ENCODE measurements around the gene KBTBD4.

KBTBD4 gene

GRCh38 chr11:47592251-47592650, 13.5 kb upstream of the KBTBD4 start:
- Histone ChIP-seq H3K4me3 (ENCODE audit: insufficient read depth, low read depth, low read length, poor library complexity, severe bottlenecking) (no peak overlapping the region), H3K9me3 (ENCODE audit: control insufficient read depth, low read length) (no peaks in the 10 kb centered on the region), H3K27me3 (replicated peaks; ENCODE audit: control insufficient read depth, insufficient read depth, low read length, poor library complexity, severe bottlenecking) (peaks cover 14% of the 10 kb centered on the region), H3K4me1 (ENCODE audit: control insufficient read depth, insufficient read depth, low read length, poor library complexity, severe bottlenecking) (no peaks in the 10 kb centered on the region), H3K36me3 (ENCODE audit: control insufficient read depth, insufficient read depth, low read length) (no peaks in the 10 kb centered on the region), H3K27ac (ENCODE audit: insufficient read depth, low read length, poor library complexity, severe bottlenecking) (no peak overlapping the region)
- no peak for DNase-seq

DNA sequence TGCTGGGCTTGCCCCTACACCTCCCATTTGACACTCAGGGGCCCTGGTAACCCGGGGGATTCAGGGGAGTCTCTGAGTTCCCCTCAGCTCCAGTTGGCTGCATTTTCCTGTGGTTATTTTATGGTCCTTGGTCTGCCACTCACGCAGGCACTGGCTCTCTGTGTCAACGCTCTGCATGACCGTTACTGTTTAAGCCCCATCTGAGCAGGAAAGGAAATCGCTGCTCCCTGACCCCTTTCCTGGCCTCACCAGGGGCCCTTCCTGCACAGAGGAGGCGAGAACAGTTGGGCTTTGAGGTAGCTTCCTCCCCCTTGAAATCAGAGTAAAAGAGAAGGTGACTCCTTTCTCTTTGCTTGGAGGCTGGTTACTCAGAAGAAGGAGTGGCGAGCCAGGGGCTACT, 13.0 kb upstream of the KBTBD4 start:
- Histone ChIP-seq H3K36me3 (ENCODE audit: control insufficient read depth, insufficient read depth, low read length) (no peaks in the 10 kb centered on the region), H3K9me3 (ENCODE audit: control insufficient read depth, low read length) (no peaks in the 10 kb centered on the region), H3K27me3 (replicated peaks; ENCODE audit: control insufficient read depth, insufficient read depth, low read length, poor library complexity, severe bottlenecking) (peaks cover 14% of the 10 kb centered on the region), H3K4me1 (ENCODE audit: control insufficient read depth, insufficient read depth, low read length, poor library complexity, severe bottlenecking) (no peaks in the 10 kb centered on the region), H3K27ac (ENCODE audit: insufficient read depth, low read length, poor library complexity, severe bottlenecking) (no peak overlapping the region), H3K4me3 (ENCODE audit: insufficient read depth, low read depth, low read length, poor library complexity, severe bottlenecking) (no peak overlapping the region)
- DNase-seq, result no peak

DNA sequence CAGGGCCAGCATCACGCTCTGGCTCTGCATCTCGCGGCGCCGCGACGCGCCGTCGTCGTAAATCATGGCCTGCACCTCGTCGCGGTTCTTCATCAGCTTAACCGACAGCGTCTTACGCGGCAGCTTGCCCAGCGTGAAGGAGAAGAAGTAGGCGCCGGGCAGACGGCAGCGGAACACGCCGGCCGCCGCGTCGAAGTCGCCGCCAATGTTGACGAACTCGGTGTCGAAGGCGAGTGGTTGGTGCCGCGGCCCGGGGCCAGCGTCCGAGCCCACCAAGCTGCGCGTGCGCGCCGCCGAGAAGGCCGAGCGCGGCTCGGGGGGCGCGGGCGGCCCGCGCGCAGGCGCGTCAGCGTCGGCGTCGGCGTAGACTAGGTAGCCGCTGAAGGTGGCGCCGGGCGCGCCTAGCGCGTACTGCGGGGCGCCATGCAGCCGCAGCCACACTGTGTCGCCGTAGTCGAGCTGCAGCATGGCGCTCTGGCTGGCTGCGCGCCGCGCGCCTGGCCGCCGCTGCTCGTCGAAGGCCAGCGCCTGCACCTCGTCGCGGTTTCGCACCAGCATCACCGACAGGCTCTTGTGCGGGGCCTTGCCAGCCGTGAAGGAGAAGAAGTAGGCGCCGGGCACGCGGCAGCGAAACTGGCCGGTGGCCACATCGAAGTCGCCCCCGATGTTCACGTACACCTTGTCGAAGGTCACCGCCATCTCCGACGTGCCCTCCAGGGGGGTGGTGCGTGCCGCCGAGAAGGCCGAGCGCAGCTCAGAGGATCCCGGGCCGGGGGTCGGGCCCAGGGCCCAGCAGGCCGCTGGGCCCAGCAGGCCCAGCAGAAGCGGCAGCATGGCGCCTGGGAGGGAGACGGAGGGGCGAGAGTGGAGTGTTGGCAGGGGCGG, 11.4 kb upstream of the KBTBD4 start:
- DNase-seq, result no peak
- Histone ChIP-seq H3K4me1 (ENCODE audit: control insufficient read depth, insufficient read depth, low read length, poor library complexity, severe bottlenecking) (no peaks in the 10 kb centered on the region), H3K36me3 (ENCODE audit: control insufficient read depth, insufficient read depth, low read length) (no peaks in the 10 kb centered on the region), H3K9me3 (ENCODE audit: control insufficient read depth, low read length) (no peaks in the 10 kb centered on the region), H3K27ac (ENCODE audit: insufficient read depth, low read length, poor library complexity, severe bottlenecking) (no peak overlapping the region), H3K4me3 (ENCODE audit: insufficient read depth, low read depth, low read length, poor library complexity, severe bottlenecking) (no peak overlapping the region), H3K27me3 (replicated peaks; ENCODE audit: control insufficient read depth, insufficient read depth, low read length, poor library complexity, severe bottlenecking) (peaks cover 14% of the 10 kb centered on the region)

DNA sequence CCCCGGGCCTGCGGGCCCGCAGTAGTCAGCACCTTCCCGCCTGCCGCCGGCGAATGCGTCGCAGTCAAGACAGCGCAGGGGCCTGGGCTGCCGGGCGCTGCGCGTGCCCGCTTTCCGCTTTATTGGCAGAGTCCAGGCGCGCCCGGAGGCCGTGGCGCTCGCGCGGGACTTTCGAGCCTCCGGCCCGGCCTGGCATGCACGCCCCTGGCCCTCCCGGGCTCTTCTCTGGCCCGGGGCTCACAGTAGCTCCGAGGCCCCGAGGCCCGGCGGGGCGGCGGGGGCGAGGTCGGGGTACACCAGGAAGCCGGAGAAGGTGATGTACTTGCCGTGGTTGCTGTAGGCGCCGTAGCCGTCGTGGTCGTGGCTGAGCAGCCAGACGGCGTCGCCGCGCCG, 10.8 kb upstream of the KBTBD4 start:
- Histone ChIP-seq H3K4me3 (ENCODE audit: insufficient read depth, low read depth, low read length, poor library complexity, severe bottlenecking) (no peak overlapping the region), H3K4me1 (ENCODE audit: control insufficient read depth, insufficient read depth, low read length, poor library complexity, severe bottlenecking) (no peaks in the 10 kb centered on the region), H3K36me3 (ENCODE audit: control insufficient read depth, insufficient read depth, low read length) (no peaks in the 10 kb centered on the region), H3K9me3 (ENCODE audit: control insufficient read depth, low read length) (no peaks in the 10 kb centered on the region), H3K27me3 (replicated peaks; ENCODE audit: control insufficient read depth, insufficient read depth, low read length, poor library complexity, severe bottlenecking) (peaks cover 14% of the 10 kb centered on the region), H3K27ac (ENCODE audit: insufficient read depth, low read length, poor library complexity, severe bottlenecking) (no peak overlapping the region)
- DNase-seq, result no peak

- H3K9me3 ChIP-seq (ENCODE audit: control insufficient read depth, low read length), result no peaks in the 10 kb centered on the region
- H3K27ac ChIP-seq (ENCODE audit: insufficient read depth, low read length, poor library complexity, severe bottlenecking), result no peak overlapping the region
- peaks cover 10% of the 10 kb centered on the region for H3K27me3 ChIP-seq (replicated peaks; ENCODE audit: control insufficient read depth, insufficient read depth, low read length, poor library complexity, severe bottlenecking)
- no peak overlapping the region for H3K4me3 ChIP-seq (ENCODE audit: insufficient read depth, low read depth, low read length, poor library complexity, severe bottlenecking)
- no peak for DNase-seq
- H3K36me3 ChIP-seq (ENCODE audit: control insufficient read depth, insufficient read depth, low read length), result peaks cover 3% of the 10 kb centered on the region
- no peaks in the 10 kb centered on the region for H3K4me1 ChIP-seq (ENCODE audit: control insufficient read depth, insufficient read depth, low read length, poor library complexity, severe bottlenecking)
These were observed 10.3 kb upstream of the KBTBD4 start for GRCh38 chr11:47589118-47589517.

DNA sequence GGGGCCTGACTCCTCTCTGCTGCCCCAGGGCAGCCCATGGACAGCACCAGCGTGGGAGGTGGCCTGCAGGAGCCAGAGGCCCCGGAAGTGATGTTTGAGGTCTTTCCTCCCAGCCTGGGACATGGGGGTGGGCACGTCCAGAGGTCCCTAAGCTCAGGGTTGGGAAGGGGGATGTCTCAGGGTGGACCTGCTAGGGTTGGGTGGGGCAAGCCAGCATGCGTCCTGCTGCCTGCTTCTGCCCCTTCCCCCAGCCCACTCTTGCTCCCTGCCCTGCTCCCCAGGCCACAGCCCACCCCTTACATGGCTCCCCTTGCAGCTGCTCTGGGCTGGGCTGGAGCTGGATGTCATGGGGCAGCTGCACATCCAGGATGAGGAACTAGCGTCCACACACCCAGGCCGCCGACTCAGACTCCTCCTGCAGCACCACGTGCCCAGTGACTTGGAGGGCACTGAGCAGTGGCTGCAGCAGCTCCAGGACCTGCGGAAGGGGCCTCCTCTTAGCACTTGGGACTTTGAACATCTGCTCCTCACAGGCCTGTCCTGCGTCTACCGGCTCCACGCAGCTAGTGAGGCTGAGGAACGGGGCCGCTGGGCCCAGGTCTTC, 9.1 kb upstream of the KBTBD4 start:
- Histone ChIP-seq H3K4me3 (ENCODE audit: insufficient read depth, low read depth, low read length, poor library complexity, severe bottlenecking) (no peak overlapping the region), H3K4me1 (ENCODE audit: control insufficient read depth, insufficient read depth, low read length, poor library complexity, severe bottlenecking) (no peaks in the 10 kb centered on the region), H3K9me3 (ENCODE audit: control insufficient read depth, low read length) (no peaks in the 10 kb centered on the region), H3K36me3 (ENCODE audit: control insufficient read depth, insufficient read depth, low read length) (peaks cover 16% of the 10 kb centered on the region), H3K27me3 (replicated peaks; ENCODE audit: control insufficient read depth, insufficient read depth, low read length, poor library complexity, severe bottlenecking) (no peaks in the 10 kb centered on the region), H3K27ac (ENCODE audit: insufficient read depth, low read length, poor library complexity, severe bottlenecking) (no peak overlapping the region)
- no peak for DNase-seq

GRCh38 chr11:47587039-47587716, 8.4 kb upstream of the KBTBD4 start:
- Histone ChIP-seq H3K4me3 (ENCODE audit: insufficient read depth, low read depth, low read length, poor library complexity, severe bottlenecking) (no peak overlapping the region), H3K9me3 (ENCODE audit: control insufficient read depth, low read length) (no peaks in the 10 kb centered on the region)

DNA sequence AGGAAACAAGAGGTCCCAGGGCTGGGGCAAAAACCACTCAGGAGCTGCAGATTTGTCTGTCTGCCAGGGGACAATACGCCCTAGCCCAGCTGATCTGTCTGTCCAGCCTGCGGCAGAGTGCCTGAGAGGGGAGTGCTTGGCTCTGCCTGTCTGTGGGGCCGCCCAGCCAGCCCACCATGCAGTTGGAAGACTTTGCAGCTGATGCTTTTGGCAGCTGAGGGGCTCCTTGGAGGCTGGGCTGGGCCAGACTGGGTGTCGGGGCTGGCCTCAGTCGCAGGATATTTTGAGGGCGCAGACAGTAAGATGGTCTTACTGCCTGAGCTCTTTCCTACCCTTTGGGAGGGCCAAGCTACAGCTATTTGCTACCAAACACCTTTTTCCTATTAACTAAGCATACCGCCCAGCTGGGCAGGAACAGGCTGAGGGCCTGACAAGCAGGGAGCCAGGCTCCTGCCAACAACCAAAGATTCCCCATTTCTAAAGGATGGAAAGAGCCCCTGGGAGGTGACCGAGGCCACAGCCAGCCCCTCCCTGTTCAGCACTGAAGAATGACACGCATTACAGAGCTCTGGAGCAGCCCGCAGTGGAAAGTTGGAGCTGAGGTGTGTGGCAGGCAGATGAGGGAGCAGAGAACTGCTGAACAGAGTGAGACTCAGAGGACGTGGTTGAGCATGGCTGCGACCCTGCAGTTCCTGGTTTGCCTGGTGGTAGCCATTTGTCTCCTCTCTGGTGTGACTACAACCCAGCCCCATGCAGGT, 7.5 kb upstream of the KBTBD4 start, which contains the start of gene FAM180B:
FAM180B (plus strand) TSS at position 581 of the 758 bp plus-strand sequence; CDS start at position 672, 91 bp downstream.
- no peaks in the 10 kb centered on the region for H3K27me3 ChIP-seq (replicated peaks; ENCODE audit: control insufficient read depth, insufficient read depth, low read length, poor library complexity, severe bottlenecking)
- no peaks in the 10 kb centered on the region for H3K4me1 ChIP-seq (ENCODE audit: control insufficient read depth, insufficient read depth, low read length, poor library complexity, severe bottlenecking)
- H3K9me3 ChIP-seq (ENCODE audit: control insufficient read depth, low read length), result no peaks in the 10 kb centered on the region
- no peak within 1 kb of the TSS for H3K27ac ChIP-seq (ENCODE audit: insufficient read depth, low read length, poor library complexity, severe bottlenecking)
- H3K4me3 ChIP-seq (ENCODE audit: insufficient read depth, low read depth, low read length, poor library complexity, severe bottlenecking), result no peak within 1 kb of the TSS
- no peak for DNase-seq
- peaks cover 32% of the 10 kb centered on the region for H3K36me3 ChIP-seq (ENCODE audit: control insufficient read depth, insufficient read depth, low read length)

More at GRCh38 chr11:47587039-47587716, 8.4 kb upstream of the KBTBD4 start:
- H3K36me3 ChIP-seq (ENCODE audit: control insufficient read depth, insufficient read depth, low read length), result peaks cover 23% of the 10 kb centered on the region
- H3K27ac ChIP-seq (ENCODE audit: insufficient read depth, low read length, poor library complexity, severe bottlenecking), result no peak overlapping the region
- no peaks in the 10 kb centered on the region for H3K4me1 ChIP-seq (ENCODE audit: control insufficient read depth, insufficient read depth, low read length, poor library complexity, severe bottlenecking)
- no peak for DNase-seq
- H3K27me3 ChIP-seq (replicated peaks; ENCODE audit: control insufficient read depth, insufficient read depth, low read length, poor library complexity, severe bottlenecking), result no peaks in the 10 kb centered on the region

DNA sequence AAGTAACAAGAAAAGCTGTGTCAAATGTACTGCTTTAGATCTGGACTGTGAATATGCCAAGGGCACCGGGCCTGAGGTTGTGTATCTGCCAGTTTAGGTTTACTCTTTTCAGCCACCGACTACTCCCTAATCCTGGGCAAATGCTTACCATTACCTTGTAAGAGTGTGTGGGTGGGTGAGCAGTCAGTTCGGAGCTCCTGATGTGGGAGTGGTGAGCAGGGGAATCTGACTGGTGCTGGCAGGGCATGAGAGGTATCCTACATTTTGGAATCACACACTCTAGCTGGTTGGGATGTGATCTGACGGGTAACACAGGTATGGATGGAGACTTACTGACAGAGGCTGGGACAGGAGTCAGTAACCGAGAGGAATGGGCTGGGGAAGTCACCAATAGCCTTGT, 5.1 kb upstream of the KBTBD4 start:
- H3K27ac ChIP-seq (ENCODE audit: insufficient read depth, low read length, poor library complexity, severe bottlenecking), result no peak overlapping the region
- no peak for DNase-seq
- H3K4me1 ChIP-seq (ENCODE audit: control insufficient read depth, insufficient read depth, low read length, poor library complexity, severe bottlenecking), result peaks cover 11% of the 10 kb centered on the region
- H3K36me3 ChIP-seq (ENCODE audit: control insufficient read depth, insufficient read depth, low read length), result peaks cover 35% of the 10 kb centered on the region
- H3K27me3 ChIP-seq (replicated peaks; ENCODE audit: control insufficient read depth, insufficient read depth, low read length, poor library complexity, severe bottlenecking), result no peaks in the 10 kb centered on the region
- no peaks in the 10 kb centered on the region for H3K9me3 ChIP-seq (ENCODE audit: control insufficient read depth, low read length)
- H3K4me3 ChIP-seq (ENCODE audit: insufficient read depth, low read depth, low read length, poor library complexity, severe bottlenecking), result no peak overlapping the region

All from effector memory CD4-positive, alpha-beta T cell (primary cell).